Loucy (cell line): Measurements from ENCODE around the gene LSM3.

Experiments
- EZH2phosphoT487 ChIP-seq: fragments of 200-600 bp; IDR thresholded peaks from 2 replicates; pipeline ENCODE4 v1.6.1; 2018; ENCODE audit warnings: antibody characterized with exemption, mild to moderate bottlenecking, moderate library complexity, borderline replicate concordance
- TF ChIP-seq, protein P1 (sequence below): fragments of 200-600 bp; sonication (generic); conservative IDR thresholded peaks from 2 replicates; pipeline ENCODE4 v1.5.1; 2014; ENCODE audit warnings: mild to moderate bottlenecking, antibody characterized with exemption, low read length

GRCh38 chr3:14243782-14244181 is 65.2 kb downstream of the LSM3 start:
- TF ChIP-seq, protein P1, sequence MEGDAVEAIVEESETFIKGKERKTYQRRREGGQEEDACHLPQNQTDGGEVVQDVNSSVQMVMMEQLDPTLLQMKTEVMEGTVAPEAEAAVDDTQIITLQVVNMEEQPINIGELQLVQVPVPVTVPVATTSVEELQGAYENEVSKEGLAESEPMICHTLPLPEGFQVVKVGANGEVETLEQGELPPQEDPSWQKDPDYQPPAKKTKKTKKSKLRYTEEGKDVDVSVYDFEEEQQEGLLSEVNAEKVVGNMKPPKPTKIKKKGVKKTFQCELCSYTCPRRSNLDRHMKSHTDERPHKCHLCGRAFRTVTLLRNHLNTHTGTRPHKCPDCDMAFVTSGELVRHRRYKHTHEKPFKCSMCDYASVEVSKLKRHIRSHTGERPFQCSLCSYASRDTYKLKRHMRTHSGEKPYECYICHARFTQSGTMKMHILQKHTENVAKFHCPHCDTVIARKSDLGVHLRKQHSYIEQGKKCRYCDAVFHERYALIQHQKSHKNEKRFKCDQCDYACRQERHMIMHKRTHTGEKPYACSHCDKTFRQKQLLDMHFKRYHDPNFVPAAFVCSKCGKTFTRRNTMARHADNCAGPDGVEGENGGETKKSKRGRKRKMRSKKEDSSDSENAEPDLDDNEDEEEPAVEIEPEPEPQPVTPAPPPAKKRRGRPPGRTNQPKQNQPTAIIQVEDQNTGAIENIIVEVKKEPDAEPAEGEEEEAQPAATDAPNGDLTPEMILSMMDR: no peak
- no peak for TF ChIP-seq EZH2phosphoT487
